GM19438 (cell line): ENCODE results near the gene ZFYVE1.
A peak's percentile ranks its signal among the peaks of the same experiment; 100 is the strongest.
"Not testable (repeated sequence)": the region's sequence is repeated elsewhere in the genome, so short reads cannot be mapped to it uniquely, and the experiment has no call there.

Experiments used
- ATAC-seq: cut with Tn5 transposase; IDR thresholded peaks from one replicate; pipeline ENCODE4 v1.9.1; 2021; ENCODE audit warnings: low read depth; ENCODE audit not compliant: unreplicated experiment

The ZFYVE1 gene, protein sequence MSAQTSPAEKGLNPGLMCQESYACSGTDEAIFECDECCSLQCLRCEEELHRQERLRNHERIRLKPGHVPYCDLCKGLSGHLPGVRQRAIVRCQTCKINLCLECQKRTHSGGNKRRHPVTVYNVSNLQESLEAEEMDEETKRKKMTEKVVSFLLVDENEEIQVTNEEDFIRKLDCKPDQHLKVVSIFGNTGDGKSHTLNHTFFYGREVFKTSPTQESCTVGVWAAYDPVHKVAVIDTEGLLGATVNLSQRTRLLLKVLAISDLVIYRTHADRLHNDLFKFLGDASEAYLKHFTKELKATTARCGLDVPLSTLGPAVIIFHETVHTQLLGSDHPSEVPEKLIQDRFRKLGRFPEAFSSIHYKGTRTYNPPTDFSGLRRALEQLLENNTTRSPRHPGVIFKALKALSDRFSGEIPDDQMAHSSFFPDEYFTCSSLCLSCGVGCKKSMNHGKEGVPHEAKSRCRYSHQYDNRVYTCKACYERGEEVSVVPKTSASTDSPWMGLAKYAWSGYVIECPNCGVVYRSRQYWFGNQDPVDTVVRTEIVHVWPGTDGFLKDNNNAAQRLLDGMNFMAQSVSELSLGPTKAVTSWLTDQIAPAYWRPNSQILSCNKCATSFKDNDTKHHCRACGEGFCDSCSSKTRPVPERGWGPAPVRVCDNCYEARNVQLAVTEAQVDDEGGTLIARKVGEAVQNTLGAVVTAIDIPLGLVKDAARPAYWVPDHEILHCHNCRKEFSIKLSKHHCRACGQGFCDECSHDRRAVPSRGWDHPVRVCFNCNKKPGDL

DNA sequence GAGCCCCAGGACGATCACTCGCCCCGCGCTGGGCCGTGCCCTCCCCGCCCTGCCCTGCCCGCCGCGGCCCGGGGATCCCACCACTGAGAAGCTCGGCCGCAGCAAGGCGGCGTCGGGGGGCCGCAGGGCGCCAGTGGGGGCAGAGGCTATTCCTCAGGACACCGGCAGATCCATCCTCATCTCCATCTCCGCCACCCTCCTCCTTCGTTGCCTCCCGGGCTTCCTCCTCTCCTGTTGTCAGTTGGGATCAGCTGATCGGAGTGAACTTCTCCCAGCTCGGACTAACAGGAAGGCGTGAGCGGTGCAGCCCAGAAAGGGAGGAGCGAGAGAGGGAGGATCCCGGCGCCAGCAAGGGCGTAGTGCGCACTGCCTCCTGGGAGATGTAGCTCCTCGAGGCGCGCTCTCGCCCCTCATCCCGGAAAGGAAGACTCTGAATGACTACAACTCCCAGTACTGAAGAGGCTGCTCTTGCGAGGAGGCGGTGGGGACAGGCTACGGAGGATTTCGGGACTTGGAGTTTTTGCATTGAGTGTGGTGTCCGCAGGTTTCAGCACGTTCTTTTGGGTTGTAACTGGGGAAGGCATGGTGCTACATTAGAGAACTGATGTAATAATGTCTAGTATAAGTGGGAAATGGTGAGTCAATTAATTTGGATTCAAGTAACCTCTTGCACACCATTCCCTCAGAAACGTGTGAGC lies at the start of gene ZFYVE1:
Gene ZFYVE1, minus strand, starts transcription at position 262 of the 698 bp plus-strand sequence. CDS start 2,598 bp downstream, outside the sequence.
- peak; percentile 97 for ATAC-seq

DNA sequence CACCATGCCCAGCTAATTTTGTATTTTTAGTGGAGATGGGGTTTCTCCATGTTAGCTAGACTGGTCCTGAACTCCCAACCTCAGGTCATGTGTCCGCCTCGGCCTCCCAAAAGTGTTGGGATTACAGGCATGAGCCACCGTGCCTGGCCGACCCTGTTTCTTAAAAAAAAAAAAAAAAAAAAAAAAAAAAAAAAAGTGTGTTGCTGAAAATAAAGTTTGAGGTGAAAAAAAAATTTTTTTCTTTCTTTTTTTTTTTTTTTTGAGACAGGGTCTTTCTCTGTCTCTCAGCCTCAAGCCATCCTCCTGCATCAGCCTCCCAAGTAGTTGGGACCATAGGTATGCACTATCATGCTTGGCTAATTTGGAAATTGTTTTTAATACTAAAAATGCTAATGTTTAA lies 42.7 kb upstream of the ZFYVE1 start:
- no peak for ATAC-seq

DNA sequence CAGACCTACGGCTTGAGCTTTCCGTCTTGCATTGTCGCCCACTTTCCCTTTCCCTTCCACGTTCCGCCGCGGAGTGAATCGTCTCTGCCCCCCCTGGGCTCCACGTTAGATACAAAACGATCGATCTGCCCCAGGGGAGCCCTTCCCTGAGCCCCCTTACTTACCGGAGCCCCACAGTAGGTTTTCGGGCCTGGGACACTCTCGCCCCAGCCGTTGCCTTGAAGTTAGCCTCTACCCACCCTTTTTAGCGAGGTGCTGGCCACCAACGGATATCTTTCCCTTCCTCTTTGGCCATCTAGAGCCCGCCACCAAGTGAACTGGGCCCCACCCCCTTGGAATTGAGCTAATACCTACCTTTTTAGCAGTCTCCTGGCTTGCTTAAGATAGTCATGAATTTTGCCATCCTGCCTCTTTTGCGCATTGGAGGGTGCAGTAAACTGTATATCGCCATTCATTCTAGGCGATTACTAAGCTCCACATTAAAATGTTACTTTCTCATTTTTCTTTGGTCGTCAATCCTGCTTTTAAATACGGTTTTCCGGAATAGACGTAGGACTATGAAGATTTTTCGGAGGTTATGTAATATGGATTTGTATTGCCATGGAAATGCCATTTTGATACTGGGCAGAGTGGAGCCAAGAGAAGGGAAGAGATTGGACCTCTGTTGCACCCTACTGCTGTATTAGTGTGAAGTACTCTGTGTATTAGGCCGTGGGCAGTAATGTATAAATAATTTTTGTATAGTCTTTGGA lies 32.2 kb upstream of the ZFYVE1 start:
- ATAC-seq, result peak; percentile 8

DNA sequence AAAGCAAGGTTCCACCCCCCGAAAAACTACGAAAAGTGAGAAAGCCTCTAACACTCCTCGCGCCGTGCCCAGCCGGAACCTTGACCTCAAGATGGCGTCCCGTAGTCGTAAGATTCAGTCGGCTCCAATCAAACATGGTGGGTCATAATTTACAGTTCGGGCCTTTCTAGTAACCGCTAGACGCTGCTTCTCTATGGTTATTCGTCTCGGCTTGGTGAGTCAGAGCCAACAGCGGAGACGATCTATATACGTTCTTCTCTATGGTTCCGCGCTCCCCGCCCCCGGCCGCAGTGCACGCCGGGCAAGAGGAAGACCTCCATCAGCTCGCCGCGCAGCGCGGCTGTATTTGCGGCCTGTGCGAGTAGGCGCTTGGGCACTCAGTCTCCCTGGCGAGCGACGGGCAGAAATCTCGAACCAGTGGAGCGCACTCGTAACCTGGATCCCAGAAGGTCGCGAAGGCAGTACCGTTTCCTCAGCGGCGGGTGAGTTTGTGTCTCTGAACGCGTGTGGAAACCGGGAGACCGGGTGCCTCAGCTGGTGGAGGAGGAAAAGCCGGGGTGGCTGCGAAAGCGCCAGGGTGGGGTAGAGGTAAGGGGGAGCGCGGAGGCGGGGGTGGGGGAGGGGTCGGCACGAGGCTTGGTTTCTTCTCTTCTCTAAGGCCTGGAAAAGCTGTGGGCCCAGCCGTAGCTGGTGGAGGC lies 31.5 kb upstream of the ZFYVE1 start, which contains the start of gene RBM25:
Gene RBM25, plus strand, starts transcription at position 311 of the 698 bp plus-strand sequence. CDS start 13,108 bp downstream, outside the sequence.
- ATAC-seq, result peak; percentile 87

DNA sequence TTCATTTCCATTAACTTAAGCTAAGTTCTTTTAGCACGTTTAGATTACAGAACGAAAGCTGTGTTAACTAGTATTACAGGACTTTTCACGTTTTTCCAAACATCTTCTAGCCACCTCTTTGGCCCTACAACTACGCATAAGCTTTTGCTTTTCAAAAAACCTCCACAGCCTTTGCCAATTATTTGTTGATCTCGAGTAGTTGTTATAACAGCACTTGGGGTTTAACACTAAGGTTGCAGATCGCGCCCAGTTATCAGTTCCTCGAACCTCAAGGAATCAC lies 31.0 kb upstream of the ZFYVE1 start:
- no peak for ATAC-seq

DNA sequence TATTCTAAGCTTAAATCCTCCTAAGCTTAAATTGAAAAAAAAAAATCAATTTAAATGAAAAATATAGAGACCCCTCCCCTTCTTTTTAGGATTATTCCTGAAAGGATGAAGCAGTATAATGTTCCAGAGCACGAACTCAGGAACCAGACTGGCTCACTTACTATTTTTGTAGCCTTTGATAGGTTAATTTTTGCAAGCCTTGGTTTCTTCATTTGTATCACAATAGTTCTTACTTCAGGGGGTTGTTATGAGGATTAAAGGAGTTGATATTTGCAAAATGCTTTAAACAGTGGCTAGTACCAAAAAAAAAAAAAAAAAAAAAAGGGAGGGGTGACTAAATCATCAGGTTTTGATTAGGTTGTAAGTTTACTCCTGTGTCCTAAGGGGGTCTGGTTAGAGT lies 28.3 kb upstream of the ZFYVE1 start:
- ATAC-seq, result no peak

DNA sequence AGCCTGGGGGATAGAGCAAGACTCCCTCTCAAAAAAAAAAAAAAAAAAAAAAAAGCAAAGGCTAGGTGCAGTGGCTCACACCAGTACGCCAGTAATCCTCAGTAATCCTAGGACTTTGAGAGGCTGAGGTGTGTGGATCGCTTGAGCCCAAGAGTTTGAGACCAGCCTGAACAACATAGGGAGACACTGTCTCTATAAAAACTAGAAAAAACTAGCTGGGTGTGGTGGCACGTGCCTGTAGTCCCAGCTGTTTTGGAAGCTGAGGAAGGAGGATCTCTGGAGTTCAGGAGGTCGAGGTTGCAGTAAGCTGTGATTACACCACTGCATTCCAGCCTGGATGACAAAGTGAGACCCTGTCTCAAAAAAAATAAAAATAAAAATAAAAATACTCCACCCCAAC lies 22.5 kb upstream of the ZFYVE1 start:
- no peak for ATAC-seq

DNA sequence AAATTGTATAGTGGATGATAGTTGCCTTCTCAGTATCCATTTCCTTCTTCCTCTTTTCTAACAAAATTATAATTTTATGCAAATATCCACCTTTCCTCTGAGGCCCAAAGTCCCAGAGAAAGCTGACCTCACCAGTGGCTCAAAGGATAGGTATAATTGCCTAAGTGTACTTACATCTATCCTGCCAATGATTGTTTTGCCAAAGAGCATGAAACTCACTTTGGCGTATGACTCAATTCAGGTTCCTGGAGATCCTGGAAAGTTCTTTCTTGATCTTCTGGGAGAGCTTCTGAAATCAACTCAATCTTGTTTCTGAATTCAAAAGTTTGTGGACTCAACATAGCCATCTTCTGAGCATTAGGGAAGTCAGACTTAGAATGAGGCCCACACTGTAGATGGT lies 20.9 kb upstream of the ZFYVE1 start:
- no peak for ATAC-seq

DNA sequence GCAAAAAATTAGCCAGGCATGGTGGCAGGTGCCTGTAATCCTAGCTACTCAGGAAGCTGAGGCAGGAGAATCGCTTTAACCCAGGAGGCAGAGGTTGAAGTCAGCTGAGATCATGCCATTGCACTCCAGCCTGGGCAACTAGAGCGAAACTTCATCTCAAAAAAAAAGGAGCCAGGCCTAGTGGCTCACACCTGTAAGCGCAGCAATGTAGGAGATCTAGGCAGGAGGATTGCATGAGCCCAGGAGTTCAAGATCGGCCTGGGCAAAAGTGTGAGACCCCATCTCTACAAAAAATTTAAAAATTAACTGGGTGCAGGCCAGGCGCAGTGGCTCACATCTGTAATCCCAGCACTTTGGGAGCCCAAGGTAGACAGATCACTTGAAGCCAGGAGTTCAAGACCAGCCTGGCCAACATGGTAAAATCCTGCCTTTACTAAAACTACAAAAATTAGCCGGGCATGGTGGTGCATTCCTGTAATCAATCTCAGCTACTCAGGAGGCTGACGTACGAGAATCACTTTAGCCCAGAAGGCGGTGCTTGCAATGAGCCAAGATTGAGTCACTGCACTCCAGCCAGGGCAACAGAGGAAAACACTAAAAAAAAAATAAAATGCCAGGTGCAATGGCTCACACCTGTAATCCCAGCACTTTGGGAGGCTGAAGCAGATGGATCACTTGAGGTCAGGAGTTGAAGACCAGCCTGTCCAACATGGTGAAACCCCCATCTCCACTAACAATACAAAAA lies 10.0 kb upstream of the ZFYVE1 start:
- not testable (repeated sequence) for ATAC-seq

DNA sequence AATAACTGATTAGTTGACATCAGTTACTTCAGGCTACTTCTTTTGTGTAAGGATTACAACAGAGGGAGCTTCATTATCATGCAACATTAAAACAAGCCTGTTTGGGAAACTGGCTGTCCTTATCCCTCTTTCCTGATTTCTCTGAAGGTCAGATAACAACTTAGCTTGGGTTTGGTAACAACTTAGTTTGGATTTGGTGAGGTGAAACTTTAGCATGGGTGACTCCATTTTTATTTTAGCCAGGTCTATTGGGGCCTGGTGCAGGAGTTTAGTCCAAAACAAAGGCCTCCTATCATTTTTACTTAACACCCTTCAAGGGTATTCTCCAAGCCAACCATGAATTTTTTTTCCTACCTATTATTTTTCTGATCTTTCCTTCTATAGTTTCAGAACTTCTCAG lies 1.1 kb upstream of the ZFYVE1 start:
- ATAC-seq, result no peak

DNA sequence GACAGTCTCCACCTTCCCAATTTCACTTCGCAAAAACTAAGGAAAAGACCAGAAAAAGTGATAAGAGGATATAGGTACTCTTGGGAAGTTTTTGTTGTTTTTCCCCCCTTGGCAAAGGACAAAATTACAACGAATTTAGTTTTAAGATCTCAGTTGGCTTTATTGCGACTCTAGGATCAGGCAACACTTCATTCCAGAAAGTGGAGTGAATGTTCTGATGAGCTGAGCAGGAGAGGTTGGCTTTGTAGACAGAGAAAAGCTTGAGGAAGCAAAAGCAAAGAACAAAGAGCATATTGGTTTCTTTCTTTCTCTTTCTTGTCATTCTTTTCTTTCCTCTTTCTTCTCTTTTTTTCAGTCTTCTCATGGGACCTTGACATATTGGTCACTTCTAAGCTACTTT lies 640 bp upstream of the ZFYVE1 start:
- no peak for ATAC-seq

DNA sequence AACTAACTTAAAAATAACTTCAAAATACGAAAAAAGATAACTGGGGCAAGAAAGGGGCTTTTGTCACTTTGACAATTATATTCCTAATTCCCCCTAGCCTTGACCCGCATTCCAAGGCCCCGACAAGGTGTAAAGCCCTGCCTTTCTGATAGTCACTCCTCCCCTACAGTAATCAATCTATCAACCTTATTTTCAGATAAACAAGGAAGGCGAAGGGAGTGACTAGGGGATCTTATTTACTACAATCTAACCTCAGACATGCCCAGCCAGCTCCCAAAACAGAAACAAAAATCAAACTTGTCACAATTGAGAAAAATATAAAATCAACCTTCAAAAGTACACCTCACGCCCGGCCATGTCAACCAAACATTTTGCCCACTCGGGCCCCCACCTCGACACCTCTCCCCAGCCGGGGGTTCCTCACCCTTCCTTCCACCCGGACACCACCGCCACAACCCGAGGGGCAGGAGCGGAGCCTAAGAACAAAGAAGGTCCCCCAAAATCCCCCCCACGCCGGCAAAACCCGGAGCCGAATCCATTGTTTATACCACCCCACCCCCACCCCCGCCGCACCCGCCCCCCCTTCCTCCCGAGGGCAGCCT lies 562 bp downstream of the ZFYVE1 start:
- no peak for ATAC-seq

DNA sequence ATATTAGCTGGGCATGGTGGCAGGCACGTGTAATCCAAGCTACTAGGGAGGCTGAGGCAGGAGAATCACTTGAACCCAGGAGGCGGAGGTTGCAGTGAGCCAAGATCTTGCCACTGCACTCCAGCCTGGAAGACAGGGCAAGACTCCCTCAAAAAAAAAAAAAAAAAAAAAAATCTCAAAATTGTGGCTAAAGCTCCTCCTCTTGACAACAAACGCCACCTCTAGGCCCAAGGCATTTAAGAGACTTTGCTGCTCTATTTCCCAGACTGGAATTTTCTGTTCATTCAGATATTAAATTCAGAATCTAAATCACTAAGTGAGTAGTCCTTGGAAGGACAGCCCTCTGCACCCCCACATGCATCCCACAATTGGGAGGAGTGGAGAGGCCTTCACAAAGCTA lies 1.4 kb downstream of the ZFYVE1 start:
- ATAC-seq, result no peak

DNA sequence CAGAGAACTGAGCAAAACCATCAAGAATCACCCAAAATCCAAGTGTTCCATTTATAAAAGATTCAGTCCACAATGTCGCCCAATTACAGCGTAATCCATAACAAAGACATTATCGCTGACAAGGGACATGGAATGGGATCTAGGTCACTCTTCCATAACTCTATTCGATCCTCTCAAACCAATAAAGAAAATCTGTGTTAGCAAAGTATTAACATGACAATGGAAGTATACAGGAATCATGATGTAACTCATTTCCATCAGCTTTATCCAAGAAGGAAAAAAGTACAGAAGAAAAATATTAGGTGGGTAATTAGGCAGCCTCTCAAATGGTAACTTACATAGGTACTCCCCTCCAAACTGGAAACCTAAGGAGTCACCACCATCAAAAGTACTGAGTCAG lies 4.9 kb downstream of the ZFYVE1 start:
- ATAC-seq, result no peak

DNA sequence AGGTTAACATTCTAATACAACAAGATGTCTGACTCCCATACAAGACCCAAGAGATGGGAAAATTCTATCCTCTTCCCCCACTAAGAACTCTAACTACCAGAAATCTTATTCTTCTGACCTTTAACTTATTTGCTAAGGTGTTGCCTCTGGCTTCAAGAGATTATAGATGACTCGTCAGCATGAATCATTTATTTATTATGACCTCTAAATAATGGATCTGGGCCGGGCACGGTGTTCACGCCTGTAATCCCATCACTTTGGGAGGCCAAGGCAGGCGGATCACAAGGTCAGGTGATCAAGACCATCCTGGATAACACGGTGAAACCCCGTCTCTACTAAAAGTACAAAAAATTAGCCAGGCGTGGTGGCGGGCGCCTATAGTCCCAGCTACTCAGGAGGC lies 10.9 kb downstream of the ZFYVE1 start:
- not testable (repeated sequence) for ATAC-seq

DNA sequence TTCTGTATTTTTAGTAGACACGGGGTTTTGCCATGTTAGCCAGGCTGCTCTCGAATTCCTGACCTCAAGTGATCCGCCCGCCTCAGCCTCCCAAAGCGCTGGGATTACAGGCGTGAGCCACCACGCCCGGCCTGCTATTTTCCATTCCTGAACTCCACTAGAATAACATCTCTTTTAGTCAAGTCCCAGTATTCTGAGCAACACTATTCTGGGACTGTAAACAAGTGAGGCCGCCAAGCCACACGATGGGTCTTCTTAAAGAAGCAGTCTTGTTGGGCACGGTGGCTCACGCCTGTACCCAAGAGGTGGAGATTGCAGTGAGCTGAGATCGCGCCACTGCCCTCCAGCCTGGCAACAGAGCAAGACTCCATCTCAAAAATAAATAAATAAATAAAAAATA lies 11.4 kb downstream of the ZFYVE1 start:
- not testable (repeated sequence) for ATAC-seq

DNA sequence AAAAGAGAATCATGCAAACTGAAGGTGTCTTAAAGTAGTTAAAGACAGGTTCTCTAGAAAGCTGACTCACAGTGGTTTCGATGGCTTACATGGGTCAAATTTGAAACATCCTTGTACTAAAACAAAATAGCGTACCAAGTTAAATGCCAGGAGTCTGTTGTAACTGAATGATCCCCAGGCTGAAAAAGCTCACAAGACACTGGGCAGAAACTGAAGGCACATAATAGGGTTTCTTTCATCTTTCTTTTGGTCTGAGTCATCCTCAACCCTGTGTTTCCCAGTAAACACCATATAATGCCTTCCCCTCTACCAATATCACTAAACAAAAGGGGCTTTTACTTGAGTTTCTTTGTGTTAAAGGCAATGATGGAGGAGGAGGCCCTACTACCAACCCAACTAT lies 12.8 kb downstream of the ZFYVE1 start:
- no peak for ATAC-seq

DNA sequence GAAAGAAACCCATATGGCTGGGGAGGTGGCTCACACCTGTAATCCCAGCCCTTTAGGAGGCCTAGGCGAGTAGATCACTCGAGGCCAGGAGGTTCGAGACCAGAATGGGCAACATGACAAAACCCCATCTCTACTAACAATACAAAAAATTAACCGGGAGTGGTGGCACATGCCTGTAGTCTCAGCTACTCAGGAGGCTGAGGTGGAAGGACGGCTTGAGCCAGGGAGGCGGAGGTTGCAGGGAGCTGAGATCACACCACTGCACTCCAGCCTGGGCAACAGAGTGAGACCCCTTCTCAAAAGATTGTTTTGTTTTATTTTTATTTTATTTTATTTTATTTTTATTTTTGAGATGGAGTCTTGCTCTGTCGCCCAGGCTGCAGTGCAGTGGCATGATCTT lies 15.7 kb downstream of the ZFYVE1 start:
- ATAC-seq, result not testable (repeated sequence)

DNA sequence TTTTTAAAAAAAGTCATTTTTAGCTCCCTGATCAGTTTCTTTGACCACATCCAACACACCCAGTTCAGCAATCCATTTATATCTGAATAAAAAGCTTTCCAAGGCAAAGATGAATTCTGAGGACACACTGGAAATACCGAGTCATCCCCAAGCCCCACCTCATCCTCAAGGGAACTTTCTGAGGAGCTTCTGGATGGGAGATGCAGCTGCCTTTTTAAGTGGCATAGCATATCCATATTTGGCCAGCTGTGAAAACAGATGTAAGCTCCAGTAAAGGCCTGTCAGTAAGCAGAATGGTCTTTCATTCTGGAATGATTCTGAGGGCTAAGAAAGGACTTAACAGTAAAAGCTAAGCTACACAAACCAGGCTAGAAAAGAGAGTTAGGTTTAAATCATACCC lies 18.4 kb downstream of the ZFYVE1 start:
- no peak for ATAC-seq
